GM18517 (cell line): Measurements from ENCODE around the gene PAFAH1B1.

ENCODE experiments used
- ATAC-seq: cut with Tn5 transposase; IDR thresholded peaks from one replicate; pipeline ENCODE4 v1.9.1; 2021; ENCODE audit warnings: mild to moderate bottlenecking, moderate library complexity; ENCODE audit not compliant: unreplicated experiment

The PAFAH1B1 gene

DNA sequence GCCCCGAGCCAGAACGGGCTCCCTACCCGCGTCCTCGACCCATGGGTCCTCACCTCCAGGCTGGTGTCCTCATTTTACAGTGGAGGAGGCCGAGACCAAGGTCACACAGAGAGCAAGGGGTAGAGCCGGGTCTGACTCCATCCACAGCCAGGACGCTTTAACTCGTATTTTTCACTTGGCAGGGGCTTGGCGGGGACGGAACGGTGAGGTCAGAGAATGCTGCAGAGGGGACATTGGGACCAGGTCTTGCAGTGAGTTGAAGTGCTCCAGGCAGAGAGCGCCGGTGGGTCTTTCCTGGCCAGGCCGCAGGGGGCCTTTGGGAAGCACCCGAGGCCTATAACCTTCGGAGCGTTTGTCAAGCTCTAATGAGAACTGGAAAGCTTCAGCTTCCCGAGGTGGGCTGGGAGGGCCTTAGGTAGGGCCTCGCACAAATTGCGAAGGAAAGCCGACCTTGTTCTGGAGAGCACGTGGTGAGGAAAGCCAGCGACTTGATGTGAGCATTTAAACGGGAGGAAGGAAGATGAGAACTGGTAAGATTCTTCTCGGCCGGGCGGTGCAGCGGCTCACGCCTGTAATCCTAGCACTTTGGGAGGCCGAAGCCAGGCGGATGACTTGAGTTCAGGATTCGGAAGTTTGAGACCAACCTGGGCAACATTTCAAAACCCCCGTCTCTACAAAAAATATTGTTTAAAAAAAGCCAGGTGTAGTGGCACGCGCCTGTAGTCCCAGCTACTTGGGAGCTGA is 119.0 kb downstream of the PAFAH1B1 start:
- ATAC-seq = no peak

DNA sequence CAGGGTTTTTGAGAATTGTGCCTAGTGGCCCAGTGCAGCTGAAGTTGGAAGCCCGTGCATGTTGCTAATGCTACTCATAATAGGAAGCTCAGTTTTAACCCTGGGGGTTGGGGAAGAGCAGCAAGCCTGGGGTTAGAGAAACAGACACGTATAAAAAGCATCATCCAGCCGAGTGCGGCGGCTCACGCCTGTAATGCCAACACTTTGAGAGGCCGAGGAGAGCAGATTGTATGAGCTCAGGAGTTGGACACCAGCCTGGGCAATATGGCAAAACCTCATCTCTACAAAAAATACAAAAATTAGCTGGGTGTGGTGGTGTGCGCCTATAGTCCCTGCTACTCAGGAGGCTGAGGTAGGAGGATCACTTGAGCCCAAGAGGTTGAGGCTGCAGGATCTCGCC is 120.4 kb downstream of the PAFAH1B1 start:
- no peak for ATAC-seq

DNA sequence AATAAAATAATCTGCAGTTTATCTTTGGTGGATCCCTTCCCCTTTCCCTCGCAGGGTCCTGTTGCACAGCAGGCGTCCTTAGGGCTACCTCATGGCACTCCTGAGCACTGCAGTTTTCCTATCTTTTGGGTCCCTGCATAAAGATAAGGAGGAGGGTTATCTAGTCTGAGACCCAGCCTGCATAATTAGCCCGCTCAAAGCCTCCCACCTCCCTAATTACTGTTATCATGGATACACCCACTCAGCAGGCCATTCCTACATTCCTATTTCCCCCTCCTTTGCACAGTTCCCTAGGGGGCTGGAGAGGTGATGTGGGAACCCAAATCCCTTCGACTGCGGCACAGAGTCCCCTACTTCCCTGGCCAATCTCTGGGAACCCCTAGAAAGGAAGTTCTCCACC is 123.2 kb downstream of the PAFAH1B1 start:
- ATAC-seq = no peak

DNA sequence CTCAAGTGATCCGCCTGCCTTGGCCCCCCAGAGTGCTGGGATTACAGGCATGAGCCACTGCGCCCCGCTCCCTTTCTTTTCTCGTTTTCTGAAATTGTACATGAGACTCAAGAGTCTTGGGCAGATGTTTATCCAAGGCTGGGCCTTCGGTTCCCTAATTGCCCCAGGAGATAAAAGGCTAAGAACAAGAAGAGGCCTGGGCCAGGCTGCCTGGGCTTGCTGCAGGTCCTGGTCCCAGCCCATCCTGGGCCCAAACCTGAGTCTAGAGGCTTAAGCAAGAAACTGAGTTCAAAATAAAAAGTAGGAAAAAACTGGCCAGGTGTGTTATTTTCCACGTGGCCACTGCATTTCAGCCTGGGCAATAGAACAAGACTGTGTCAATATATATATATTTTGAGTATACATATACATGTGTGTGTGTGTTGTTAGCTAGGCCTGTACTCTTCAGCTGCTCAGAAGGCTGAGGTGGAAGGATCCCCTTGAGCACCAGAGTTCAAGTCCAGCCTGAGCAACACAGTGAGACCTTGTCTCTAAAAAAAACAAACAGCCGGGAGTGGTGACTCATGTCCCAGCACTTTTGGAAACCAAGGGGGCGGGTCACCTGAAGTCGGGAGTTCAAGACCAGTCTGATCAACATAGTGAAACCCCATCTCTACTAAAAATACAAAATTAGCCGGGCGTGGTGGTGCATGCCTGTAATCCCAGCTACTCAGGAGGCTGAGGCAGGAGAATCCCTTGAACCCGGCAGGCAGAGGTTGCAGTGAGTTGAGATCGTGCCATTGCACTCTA is 124.9 kb downstream of the PAFAH1B1 start:
- ATAC-seq = no peak

DNA sequence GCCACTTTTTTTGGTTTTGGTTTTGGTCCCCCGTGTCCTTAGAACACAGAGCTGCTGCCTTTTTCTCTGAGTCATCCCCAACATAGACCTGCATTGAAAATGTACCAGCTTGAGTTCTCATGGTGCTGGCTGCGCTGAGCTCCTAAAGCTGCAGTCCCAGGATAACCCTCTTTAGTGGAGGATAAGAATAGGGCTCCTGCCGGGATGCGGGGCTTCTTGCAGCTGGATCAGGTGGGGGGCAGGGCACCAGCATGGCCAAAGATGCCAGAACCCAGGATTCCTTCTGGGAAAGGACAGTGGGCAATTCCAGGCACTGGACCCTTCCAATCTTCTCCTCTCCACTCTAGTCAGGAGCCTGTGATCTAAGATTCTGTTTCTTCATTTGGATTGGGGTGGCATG is 126.4 kb downstream of the PAFAH1B1 start:
- ATAC-seq = no peak

DNA sequence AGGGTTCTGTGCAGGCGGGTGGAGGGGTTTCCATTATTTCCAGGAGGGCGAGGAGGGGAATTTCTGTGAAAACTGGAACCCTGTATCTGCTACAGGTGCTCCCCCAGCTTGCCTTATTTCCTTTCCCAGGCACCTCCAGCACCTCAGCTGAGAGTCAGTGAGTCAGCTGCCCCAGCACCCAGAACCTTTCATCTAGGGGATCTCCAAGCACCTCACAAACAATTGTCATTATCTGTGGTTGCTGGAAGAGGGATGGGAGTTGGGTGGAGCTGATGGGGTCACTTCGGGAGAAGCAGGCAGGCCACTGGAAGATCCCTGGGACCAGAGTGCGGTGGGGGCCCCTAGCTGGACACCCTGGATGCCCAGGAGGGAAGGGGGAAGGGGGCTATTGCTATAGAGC is 128.1 kb downstream of the PAFAH1B1 start:
- no peak for ATAC-seq

DNA sequence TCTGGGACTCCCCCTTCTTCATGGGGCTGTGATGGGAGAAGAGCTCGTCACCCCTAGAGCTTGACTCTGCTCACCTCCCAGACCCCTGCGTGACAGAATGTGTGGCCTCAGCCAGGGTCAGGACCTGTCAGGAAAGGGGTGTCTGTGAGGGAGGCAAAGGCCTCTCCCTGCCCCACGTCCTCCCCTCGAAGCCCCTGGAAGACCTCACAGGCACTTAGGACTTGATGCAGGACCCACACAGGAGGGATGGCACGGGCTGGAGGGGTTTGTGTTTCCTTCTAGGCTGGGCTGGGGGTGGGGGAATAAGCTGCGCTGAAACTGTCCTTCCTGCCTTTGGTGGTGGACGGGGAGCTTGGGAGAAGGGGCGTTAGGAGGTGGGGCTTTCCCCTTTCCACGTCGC is 129.2 kb downstream of the PAFAH1B1 start:
- ATAC-seq = no peak

DNA sequence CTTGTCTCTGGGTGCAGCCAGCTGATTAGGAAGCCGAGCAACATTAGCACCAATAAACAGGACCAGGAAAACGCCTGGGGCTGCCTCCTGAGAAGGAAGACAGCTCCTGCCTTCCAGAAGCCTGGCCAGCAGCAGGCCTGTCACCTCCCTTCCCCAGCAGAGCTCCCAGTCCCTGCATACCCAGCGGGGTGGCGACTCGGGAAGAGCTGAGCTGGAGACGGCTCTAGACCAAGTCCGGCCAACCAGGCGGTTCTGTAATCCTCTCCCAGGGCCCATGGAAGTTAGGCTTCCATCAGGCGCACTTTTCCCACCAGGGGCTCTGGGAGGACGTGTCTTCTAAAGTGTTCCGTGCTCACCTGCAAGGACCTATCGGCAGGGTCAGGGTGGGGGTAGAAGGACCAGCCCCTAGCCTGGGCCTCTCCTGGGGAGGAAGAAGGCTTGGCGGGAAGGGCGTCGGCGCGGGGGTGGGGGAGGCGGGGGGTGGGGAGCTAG is 130.1 kb downstream of the PAFAH1B1 start:
- no peak for ATAC-seq

DNA sequence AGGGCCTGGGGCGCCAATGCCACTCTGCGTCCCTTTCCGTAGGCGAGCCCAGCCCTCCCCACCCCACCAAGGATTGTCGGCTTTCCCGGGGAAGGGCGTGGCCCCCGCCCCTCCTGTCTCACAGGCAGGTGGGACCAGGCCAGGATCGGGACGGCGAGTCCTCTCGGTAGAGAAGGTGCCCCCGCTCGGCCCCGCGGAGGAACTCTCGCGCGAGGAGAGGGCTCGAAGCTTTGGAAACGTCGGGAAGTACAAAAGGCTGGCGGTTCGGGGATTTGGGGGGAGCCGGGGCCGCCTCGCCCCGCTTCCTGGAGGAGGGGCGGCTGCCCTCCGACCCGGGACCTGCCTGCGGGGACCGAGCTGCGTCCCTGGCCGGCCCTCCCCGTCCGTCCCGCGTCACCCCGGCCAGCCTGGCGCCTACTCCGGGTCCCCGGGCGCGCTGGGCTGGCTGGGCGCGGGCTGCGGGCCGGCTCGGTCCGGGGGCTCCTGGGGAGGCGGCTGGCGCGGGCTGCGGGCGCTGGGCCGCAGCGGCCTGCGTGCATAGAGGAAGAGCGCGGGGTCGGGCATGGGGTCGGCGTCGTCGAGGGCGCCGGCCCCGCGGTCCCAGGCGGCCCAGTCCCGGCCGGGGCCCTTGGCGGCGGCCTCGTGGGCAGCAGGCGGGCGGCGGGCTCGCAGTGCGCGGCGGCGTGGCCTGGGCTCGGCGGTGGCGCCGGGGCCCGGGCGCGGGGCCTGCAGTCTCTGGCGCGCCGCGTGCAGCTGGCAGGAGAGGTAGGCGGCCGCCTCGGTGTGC is 130.7 kb downstream of the PAFAH1B1 start:
- ATAC-seq = no peak

DNA sequence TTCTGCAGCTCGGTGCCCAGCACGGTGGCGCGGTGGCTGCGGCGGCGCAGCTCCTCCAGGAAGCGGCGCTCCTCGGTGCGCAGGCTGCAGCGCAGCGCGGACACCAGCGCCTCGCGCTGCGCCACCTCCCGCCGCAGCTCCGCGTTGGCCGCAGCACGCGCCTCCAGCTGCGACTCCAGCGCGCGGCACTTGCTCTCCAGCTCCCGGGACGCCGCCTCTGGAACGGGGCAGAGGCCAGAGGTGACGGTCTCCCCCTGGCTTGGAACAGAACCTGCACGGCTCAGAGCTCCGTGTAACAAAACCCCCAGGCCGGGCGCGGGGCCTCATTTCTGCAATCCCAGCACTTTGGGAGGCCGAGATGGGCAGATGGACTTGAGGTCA is 131.3 kb downstream of the PAFAH1B1 start:
- ATAC-seq = no peak

DNA sequence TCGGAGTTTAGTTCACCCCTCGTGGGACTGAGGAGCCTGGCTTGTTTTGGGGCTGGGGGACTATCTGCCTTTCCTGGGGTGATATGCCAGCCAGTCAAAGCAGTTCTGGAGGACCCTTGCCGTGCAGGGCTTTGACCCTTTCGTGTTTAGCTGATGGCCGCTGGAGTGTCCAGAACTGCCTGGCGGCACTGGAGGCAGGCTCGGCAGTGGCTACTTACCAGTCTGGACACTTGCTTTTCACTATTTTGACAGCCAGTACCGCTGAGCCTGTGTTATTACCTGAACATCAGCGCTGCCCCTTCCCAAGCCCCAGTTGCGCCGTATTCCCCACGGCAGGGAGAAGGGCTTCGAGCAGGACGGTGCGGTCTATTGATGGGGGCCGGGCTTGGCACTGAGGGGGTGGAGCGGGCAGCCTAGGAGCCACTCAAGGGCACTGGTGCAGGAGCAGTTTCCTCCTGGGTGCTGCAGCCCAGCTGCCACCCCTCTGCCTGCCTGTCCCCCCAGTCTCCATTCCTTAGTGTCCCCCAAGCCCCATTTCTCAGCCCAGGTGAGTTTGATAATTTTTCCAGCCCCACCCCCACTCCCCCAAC is 137.4 kb downstream of the PAFAH1B1 start:
- ATAC-seq = no peak

DNA sequence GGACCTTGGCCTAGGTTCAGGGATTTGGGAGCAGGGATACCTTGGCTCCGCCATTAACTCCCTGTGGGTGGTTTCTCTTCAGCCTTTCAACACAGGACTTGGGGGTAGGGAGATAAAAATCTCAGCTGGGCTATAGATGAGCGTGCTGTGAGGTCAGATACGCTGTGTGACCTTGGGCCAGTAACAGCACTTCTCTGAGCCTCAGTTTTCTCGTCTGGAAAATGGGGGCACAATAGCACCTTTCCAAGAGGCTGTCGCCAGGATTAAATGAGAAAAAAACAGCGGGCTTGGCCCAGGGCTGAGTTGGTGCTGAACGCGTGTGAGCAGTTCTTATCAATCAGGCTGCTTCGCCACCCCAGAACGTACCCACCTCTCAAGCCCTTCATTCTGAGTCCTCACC is 138.4 kb downstream of the PAFAH1B1 start:
- no peak for ATAC-seq

DNA sequence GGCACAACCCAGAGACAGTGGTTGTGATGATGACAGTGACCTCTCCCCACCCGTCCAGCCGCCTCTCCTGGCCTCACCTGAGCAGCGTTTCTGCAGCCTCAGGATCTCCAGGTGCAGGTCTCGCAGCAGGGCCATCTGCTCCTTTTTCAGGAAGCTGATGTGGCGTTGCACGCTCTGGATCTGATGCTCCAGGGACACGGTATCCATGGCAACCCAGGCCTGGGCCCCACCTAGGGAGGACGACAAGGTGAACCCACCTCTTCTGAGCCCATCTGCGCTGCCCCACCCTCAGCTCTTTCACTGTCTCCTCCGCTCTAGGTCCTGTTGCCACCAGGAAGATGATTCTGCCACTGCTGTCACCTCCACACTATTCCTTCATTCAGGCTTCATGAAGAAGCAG is 141.5 kb downstream of the PAFAH1B1 start:
- no peak for ATAC-seq
